Measurements from ENCODE around the gene ITGB3BP.
A peak's percentile ranks its signal among the peaks of the same experiment; 100 is the strongest.
"Not testable (repeated sequence)": the region's sequence is repeated elsewhere in the genome, so short reads cannot be mapped to it uniquely, and the experiment has no call there.

The ITGB3BP gene, protein sequence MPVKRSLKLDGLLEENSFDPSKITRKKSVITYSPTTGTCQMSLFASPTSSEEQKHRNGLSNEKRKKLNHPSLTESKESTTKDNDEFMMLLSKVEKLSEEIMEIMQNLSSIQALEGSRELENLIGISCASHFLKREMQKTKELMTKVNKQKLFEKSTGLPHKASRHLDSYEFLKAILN

DNA sequence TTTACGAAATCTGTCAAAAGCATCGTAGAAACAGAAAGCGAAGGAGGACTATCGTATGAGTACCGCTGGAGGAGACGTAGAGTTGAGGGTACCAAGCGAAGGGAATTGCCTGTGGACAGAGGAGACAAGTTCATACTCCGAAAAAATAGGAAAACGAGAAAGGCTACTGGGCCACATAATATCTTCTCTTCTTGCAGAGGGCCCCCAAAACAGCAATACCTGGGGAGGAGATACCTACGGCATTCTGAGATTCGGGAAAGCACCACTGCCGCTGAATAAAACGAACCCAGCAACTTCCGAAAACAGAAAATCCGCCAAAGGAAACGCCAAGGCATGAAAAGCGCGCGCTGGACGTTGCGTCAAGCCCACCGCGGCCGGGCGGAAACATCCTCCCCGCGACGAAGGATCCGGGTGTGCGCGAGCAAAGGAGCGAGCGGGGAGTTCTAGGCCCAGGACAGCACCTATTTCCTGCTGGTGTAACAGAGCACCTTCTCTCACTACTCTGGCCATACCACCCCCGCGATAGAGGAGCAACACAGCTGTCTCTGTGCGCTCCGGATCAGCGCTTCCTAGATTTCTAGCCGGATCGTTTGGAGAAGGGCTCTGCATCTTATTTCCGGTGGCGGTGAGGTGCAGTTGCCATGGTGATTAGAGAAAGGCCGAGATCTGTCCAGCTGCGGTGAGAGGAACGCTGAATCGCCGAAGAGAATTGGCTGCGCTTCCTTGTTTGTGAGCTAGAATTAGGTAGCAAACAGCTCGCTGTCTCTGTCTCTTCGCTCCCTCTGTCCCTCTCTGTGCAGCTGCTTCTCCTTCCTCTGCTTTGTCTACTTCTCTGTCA lies at the start of gene ITGB3BP, which contains the start of gene EFCAB7:
ITGB3BP (minus strand) TSS at position 335 of the 838 bp plus-strand sequence; CDS start at position 243, 92 bp downstream.
EFCAB7 (plus strand) TSS at position 635 of the 838 bp plus-strand sequence. CDS start 2,048 bp downstream, outside the sequence.
- Histone ChIP-seq H4K20me1 (ENCODE audit: control insufficient read depth, insufficient read depth, low read depth, low read length) (no peaks in the 10 kb centered on the region), H3K9me2 (replicated peaks; ENCODE audit: control insufficient read depth, low read length) (no peaks in the 10 kb centered on the region), H3K27me3 (ENCODE audit: control insufficient read depth, low read length) (no peaks in the 10 kb centered on the region), H3K4me2 (ENCODE audit: low read length) (peak within 1 kb of the TSS; percentile 89), H3K9me3 (ENCODE audit: control insufficient read depth, insufficient read depth, low read length) (no peaks in the 10 kb centered on the region), H3F3A (ENCODE audit: control insufficient read depth, insufficient read depth) (peaks cover 10% of the 10 kb centered on the region), H3K4me3 (ENCODE audit: low read length) (peak within 1 kb of the TSS; percentile 98), H3K79me2 (ENCODE audit: control insufficient read depth, low read length) (peaks cover 65% of the 10 kb centered on the region), H3K27ac (ENCODE audit: low read depth, low read length) (peak within 1 kb of the TSS; percentile 90), H3K36me3 (ENCODE audit: control insufficient read depth, low read length) (peaks cover 35% of the 10 kb centered on the region), H3K4me1 (ENCODE audit: control insufficient read depth, low read length) (peaks cover 38% of the 10 kb centered on the region)
- TF ChIP-seq, protein P1, sequence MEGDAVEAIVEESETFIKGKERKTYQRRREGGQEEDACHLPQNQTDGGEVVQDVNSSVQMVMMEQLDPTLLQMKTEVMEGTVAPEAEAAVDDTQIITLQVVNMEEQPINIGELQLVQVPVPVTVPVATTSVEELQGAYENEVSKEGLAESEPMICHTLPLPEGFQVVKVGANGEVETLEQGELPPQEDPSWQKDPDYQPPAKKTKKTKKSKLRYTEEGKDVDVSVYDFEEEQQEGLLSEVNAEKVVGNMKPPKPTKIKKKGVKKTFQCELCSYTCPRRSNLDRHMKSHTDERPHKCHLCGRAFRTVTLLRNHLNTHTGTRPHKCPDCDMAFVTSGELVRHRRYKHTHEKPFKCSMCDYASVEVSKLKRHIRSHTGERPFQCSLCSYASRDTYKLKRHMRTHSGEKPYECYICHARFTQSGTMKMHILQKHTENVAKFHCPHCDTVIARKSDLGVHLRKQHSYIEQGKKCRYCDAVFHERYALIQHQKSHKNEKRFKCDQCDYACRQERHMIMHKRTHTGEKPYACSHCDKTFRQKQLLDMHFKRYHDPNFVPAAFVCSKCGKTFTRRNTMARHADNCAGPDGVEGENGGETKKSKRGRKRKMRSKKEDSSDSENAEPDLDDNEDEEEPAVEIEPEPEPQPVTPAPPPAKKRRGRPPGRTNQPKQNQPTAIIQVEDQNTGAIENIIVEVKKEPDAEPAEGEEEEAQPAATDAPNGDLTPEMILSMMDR (IDR thresholded peaks at IDR 0.05; ENCODE audit: low read depth, low read length, poor library complexity, severe bottlenecking): no peak
- no peak for TF ChIP-seq EZH2phosphoT487 (IDR thresholded peaks at IDR 0.05; ENCODE audit: borderline replicate concordance, low read length)

DNA sequence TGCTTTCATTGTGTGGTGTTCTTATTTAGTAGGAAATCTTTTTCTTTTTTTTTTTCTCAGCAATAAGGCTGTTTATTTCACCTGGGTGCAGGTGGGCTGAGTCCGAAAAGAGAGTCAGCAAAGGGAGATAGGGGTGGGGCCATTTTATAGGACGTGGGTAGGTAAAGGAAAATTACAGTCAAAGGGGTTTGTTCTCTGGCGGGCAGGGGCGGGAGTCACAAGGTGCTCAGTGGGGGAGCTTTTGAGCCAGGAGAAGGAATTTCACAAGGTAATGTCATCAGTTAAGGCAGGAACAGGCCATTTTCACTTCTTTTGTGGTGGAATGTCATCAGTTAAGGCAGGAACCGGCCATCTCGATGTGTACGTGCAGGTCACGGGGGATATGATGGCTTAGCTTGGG lies 49.7 kb upstream of the ITGB3BP start:
- not testable (repeated sequence) for H3K27ac ChIP-seq (ENCODE audit: low read depth, low read length); H3K4me3 ChIP-seq (ENCODE audit: low read length); H3K79me2 ChIP-seq (ENCODE audit: control insufficient read depth, low read length); H3K27me3 ChIP-seq (ENCODE audit: control insufficient read depth, low read length); H3K4me1 ChIP-seq (ENCODE audit: control insufficient read depth, low read length); H4K20me1 ChIP-seq (ENCODE audit: control insufficient read depth, insufficient read depth, low read depth, low read length); H3K9me3 ChIP-seq (ENCODE audit: control insufficient read depth, insufficient read depth, low read length); H3K9me2 ChIP-seq (replicated peaks; ENCODE audit: control insufficient read depth, low read length); H3K36me3 ChIP-seq (ENCODE audit: control insufficient read depth, low read length); H3F3A ChIP-seq (ENCODE audit: control insufficient read depth, insufficient read depth); H3K4me2 ChIP-seq (ENCODE audit: low read length)

DNA sequence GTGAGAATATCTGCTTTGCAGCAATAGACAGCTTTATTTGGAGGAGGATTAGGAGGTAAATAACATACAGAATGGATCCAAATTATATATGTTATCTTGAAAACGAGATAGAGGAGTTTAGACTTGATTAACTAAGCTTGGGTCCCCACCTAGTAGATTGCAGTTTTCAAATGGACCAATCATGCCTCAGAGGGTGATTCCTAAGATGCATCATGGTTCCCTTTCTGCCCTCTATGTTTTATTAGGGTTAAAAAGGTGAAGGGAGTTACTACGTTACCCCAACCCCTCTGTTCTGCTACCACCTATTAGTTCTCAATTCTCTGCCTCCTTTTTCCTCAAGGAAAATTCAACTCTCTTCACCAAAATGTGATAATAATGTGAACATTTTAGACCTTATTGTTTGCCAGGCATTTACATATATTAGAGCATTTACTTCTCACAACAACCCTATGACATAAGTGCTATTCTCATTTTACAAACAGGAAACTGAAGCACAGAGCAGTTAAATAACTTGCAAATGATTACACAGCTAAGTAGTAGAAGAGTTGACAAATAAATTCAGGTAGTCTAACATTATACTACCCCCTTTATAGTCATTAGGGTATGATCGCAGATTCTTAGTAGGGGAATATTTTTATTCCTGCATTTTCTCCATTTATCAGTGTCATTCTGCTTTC lies 46.8 kb upstream of the ITGB3BP start:
- Histone ChIP-seq H3K79me2 (ENCODE audit: control insufficient read depth, low read length) (no peaks in the 10 kb centered on the region), H3K4me1 (ENCODE audit: control insufficient read depth, low read length) (peaks cover 10% of the 10 kb centered on the region), H3K27ac (ENCODE audit: low read depth, low read length) (no peak overlapping the region), H3K4me2 (ENCODE audit: low read length) (no peak overlapping the region), H3K36me3 (ENCODE audit: control insufficient read depth, low read length) (no peaks in the 10 kb centered on the region), H4K20me1 (ENCODE audit: control insufficient read depth, insufficient read depth, low read depth, low read length) (no peaks in the 10 kb centered on the region), H3F3A (ENCODE audit: control insufficient read depth, insufficient read depth) (no peaks in the 10 kb centered on the region), H3K4me3 (ENCODE audit: low read length) (no peak overlapping the region), H3K9me2 (replicated peaks; ENCODE audit: control insufficient read depth, low read length) (no peaks in the 10 kb centered on the region), H3K27me3 (ENCODE audit: control insufficient read depth, low read length) (no peaks in the 10 kb centered on the region), H3K9me3 (ENCODE audit: control insufficient read depth, insufficient read depth, low read length) (no peaks in the 10 kb centered on the region; the same call in 1 of the 2 replicates)
- TF ChIP-seq, protein P1 (IDR thresholded peaks at IDR 0.05; ENCODE audit: low read depth, low read length, poor library complexity, severe bottlenecking): no peak
- TF ChIP-seq EZH2phosphoT487 (IDR thresholded peaks at IDR 0.05; ENCODE audit: borderline replicate concordance, low read length): no peak

Data from DOHH2 (cell line).